Measurements from ENCODE around the gene PHF12. TPM values are rescaled to one million over a fixed set of nuclear protein-coding genes. Genes with fewer than 3 reads are reported as not detected.
"Not testable (repeated sequence)": the region's sequence is repeated elsewhere in the genome, so short reads cannot be mapped to it uniquely, and the experiment has no call there.

The PHF12 gene
- total and polyA plus RNA-seq, 11 donors = 8.2 to 31.2 (median 20.9) TPM

GRCh38 chr17:28895794-28896447 lies 55.4 kb downstream of the PHF12 start:
- peak overlapping the region in 8 of 12 donors; percentile 80 to 98 (median 94) for H3K4me3 ChIP-seq
- H3K27ac ChIP-seq = peak overlapping the region in 10 of 12 donors; percentile 44 to 97 (median 86)
- intact Hi-C loops (cut with DNase I) = loop anchor here in 8 of 10 donors (5.0 to 10.0 kb wide), 7 partner anchors 39 to 134 kb away; partner anchors contain the start of genes FAM222B (in 2 of the 8), ERAL1 (in 1 of the 8) and PHF12 (in 1 of the 8)
- DNase-seq (no peak), ATAC-seq (no peak)
- no peaks in the 10 kb centered on the region for H3K9me3 ChIP-seq
- peaks cover 3 to 68% (median 30%) of the 10 kb centered on the region in 12 donors for H3K4me1 ChIP-seq
- no peaks in the 10 kb centered on the region for H3K27me3 ChIP-seq
- WGBS, 4 donors = 38 to 66% (median 43%) methylated on average over 3 of the region's 3 CpGs
- peaks cover 0 to 5% (median 0%) of the 10 kb centered on the region in 9 donors for H3K36me3 ChIP-seq
- TF ChIP-seq POLR2A (IDR thresholded peaks at IDR 0.05) = no peak
- TF ChIP-seq CTCF (IDR thresholded peaks at IDR 0.05) = no peak

- H3K9me3 ChIP-seq, ATAC-seq, H3K36me3 ChIP-seq, H3K27me3 ChIP-seq: not testable (repeated sequence)
- DNase-seq = peak in 1 of 5 donors; percentile 10
- Histone ChIP-seq H3K27ac (peak overlapping the region in 9 of 12 donors; percentile 11 to 75 (median 46)), H3K4me1 (peaks cover 3 to 77% (median 32%) of the 10 kb centered on the region in 12 donors), H3K4me3 (peak overlapping the region in 1 of 12 donors; percentile 26)
- 82 to 89% (median 86%) methylated on average over 16 of the region's 16 CpGs for WGBS, 4 donors
- intact Hi-C loops (cut with DNase I) = loop anchor here in 2 of 10 donors (5.0 to 10.0 kb wide), 2 partner anchors 49 to 131 kb away; partner anchors contain the start of gene FAM222B (in 2 of the 2)
These were observed 57.8 kb downstream of the PHF12 start for GRCh38 chr17:28893248-28894183.

- intact Hi-C loops (cut with DNase I) = loop anchor here in 2 of 10 donors (5.0 to 10.0 kb wide), 2 partner anchors 47 to 130 kb away; partner anchors contain the start of gene FAM222B (in 2 of the 2)
- Histone ChIP-seq H3K27ac (peak overlapping the region in 1 of 12 donors; percentile 57), H3K36me3 (peaks cover 0 to 13% (median 0%) of the 10 kb centered on the region in 9 donors), H3K4me3 (no peak overlapping the region), H3K27me3 (no peaks in the 10 kb centered on the region), H3K9me3 (no peaks in the 10 kb centered on the region), H3K4me1 (peaks cover 3 to 68% (median 27%) of the 10 kb centered on the region in 12 donors)
- WGBS, 4 donors = 93 to 96% (median 93%) methylated on average over 4 of the region's 4 CpGs
- DNase-seq = peak in 1 of 5 donors; percentile 1
- TF ChIP-seq CTCF (IDR thresholded peaks at IDR 0.05) = no peak
- TF ChIP-seq POLR2A (IDR thresholded peaks at IDR 0.05) = no peak
- ATAC-seq = no peak
These were observed 59.3 kb downstream of the PHF12 start for GRCh38 chr17:28892024-28892423.

- Histone ChIP-seq H3K36me3 (peaks cover 0 to 13% (median 4%) of the 10 kb centered on the region in 9 donors), H3K27me3 (no peaks in the 10 kb centered on the region), H3K9me3 (no peaks in the 10 kb centered on the region), H3K27ac (no peak overlapping the region), H3K4me3 (no peak overlapping the region), H3K4me1 (peaks cover 3 to 61% (median 21%) of the 10 kb centered on the region in 12 donors)
- WGBS, 4 donors = 85 to 100% (median 94%) methylated on average over 1 of the region's 1 CpG
- ATAC-seq (no peak), DNase-seq (no peak)
- intact Hi-C loops (cut with DNase I) = loop anchor here in 2 of 10 donors (5.0 to 10.0 kb wide), 2 partner anchors 46 to 129 kb away; partner anchors contain the start of gene FAM222B (in 2 of the 2)
- TF ChIP-seq POLR2A (IDR thresholded peaks at IDR 0.05) (no peak), CTCF (IDR thresholded peaks at IDR 0.05) (no peak)
These were observed 60.1 kb downstream of the PHF12 start for GRCh38 chr17:28891201-28891600.
